HepG2 (cell line): Measurements from ENCODE around the gene SLC25A1.

Experiments used
- CHD4 ChIP-seq: fragments of 200-600 bp; sonication (generic); IDR thresholded peaks from 2 replicates; pipeline ENCODE4 v1.7.0; 2017; ENCODE audit warnings: mild to moderate bottlenecking, low read length, borderline replicate concordance
- FOSL1 ChIP-seq: sonication (generic); formaldehyde crosslinking; IDR thresholded peaks from 2 replicates; pipeline ENCODE4 v1.9.0; 2021; ENCODE audit warnings: missing genetic modification reagents, borderline replicate concordance
- GPN1 ChIP-seq: sonication (generic); formaldehyde crosslinking; IDR thresholded peaks from 2 replicates; pipeline ENCODE4 v1.5.1; 2020; ENCODE audit warnings: missing genetic modification reagents, borderline replicate concordance
- RNF2 ChIP-seq: fragments of 450-650 bp; conservative IDR thresholded peaks from 2 replicates; pipeline ENCODE4 v1.6.1; 2016; ENCODE audit warnings: low read depth
- SMAD1 ChIP-seq: sonication (generic); formaldehyde crosslinking; IDR thresholded peaks from 2 replicates; pipeline ENCODE4 v1.4.0; 2020; ENCODE audit warnings: missing genetic modification reagents, low read depth, mild to moderate bottlenecking, borderline replicate concordance
- TF ChIP-seq, protein P1 (sequence below): conservative IDR thresholded peaks from 2 replicates; pipeline ENCODE4 v1.6.1; 2018; ENCODE audit warnings: missing genetic modification reagents
- TF ChIP-seq, protein P2 (sequence below): sonication (generic); formaldehyde crosslinking; IDR thresholded peaks from 2 replicates; pipeline ENCODE4 v1.4.0; 2020; ENCODE audit warnings: missing genetic modification reagents
- TF ChIP-seq, protein P3 (sequence below): IDR thresholded peaks from 2 replicates; pipeline ENCODE4 v1.6.1; 2012; ENCODE audit warnings: low read length, improper control_type of control experiment

GRCh38 chr22:19222242-19223005, 43.9 kb upstream of the SLC25A1 start:
- no peak for TF ChIP-seq RNF2
- TF ChIP-seq, protein P1, sequence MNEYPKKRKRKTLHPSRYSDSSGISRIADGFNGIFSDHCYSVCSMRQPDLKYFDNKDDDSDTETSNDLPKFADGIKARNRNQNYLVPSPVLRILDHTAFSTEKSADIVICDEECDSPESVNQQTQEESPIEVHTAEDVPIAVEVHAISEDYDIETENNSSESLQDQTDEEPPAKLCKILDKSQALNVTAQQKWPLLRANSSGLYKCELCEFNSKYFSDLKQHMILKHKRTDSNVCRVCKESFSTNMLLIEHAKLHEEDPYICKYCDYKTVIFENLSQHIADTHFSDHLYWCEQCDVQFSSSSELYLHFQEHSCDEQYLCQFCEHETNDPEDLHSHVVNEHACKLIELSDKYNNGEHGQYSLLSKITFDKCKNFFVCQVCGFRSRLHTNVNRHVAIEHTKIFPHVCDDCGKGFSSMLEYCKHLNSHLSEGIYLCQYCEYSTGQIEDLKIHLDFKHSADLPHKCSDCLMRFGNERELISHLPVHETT (CRISPR knock-in tag) = no peak
- TF ChIP-seq, protein P2, sequence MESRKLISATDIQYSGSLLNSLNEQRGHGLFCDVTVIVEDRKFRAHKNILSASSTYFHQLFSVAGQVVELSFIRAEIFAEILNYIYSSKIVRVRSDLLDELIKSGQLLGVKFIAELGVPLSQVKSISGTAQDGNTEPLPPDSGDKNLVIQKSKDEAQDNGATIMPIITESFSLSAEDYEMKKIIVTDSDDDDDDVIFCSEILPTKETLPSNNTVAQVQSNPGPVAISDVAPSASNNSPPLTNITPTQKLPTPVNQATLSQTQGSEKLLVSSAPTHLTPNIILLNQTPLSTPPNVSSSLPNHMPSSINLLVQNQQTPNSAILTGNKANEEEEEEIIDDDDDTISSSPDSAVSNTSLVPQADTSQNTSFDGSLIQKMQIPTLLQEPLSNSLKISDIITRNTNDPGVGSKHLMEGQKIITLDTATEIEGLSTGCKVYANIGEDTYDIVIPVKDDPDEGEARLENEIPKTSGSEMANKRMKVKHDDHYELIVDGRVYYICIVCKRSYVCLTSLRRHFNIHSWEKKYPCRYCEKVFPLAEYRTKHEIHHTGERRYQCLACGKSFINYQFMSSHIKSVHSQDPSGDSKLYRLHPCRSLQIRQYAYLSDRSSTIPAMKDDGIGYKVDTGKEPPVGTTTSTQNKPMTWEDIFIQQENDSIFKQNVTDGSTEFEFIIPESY (CRISPR knock-in tag) = no peak
- TF ChIP-seq CHD4 = no peak
- no peak for TF ChIP-seq GPN1 (CRISPR knock-in tag)
- TF ChIP-seq FOSL1 = no peak
- no peak for TF ChIP-seq SMAD1
- TF ChIP-seq, protein P3, sequence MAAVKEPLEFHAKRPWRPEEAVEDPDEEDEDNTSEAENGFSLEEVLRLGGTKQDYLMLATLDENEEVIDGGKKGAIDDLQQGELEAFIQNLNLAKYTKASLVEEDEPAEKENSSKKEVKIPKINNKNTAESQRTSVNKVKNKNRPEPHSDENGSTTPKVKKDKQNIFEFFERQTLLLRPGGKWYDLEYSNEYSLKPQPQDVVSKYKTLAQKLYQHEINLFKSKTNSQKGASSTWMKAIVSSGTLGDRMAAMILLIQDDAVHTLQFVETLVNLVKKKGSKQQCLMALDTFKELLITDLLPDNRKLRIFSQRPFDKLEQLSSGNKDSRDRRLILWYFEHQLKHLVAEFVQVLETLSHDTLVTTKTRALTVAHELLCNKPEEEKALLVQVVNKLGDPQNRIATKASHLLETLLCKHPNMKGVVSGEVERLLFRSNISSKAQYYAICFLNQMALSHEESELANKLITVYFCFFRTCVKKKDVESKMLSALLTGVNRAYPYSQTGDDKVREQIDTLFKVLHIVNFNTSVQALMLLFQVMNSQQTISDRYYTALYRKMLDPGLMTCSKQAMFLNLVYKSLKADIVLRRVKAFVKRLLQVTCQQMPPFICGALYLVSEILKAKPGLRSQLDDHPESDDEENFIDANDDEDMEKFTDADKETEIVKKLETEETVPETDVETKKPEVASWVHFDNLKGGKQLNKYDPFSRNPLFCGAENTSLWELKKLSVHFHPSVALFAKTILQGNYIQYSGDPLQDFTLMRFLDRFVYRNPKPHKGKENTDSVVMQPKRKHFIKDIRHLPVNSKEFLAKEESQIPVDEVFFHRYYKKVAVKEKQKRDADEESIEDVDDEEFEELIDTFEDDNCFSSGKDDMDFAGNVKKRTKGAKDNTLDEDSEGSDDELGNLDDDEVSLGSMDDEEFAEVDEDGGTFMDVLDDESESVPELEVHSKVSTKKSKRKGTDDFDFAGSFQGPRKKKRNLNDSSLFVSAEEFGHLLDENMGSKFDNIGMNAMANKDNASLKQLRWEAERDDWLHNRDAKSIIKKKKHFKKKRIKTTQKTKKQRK = no peak
